GM19395 (cell line): Measurements from ENCODE around the gene RUSC2.
"Not testable (repeated sequence)": the region's sequence is repeated elsewhere in the genome, so short reads cannot be mapped to it uniquely, and the experiment has no call there.

Experiments
- ATAC-seq: cut with Tn5 transposase; IDR thresholded peaks from one replicate; pipeline ENCODE4 v1.9.1; 2021; ENCODE audit warnings: mild to moderate bottlenecking, moderate library complexity; ENCODE audit not compliant: unreplicated experiment

Gene RUSC2

DNA sequence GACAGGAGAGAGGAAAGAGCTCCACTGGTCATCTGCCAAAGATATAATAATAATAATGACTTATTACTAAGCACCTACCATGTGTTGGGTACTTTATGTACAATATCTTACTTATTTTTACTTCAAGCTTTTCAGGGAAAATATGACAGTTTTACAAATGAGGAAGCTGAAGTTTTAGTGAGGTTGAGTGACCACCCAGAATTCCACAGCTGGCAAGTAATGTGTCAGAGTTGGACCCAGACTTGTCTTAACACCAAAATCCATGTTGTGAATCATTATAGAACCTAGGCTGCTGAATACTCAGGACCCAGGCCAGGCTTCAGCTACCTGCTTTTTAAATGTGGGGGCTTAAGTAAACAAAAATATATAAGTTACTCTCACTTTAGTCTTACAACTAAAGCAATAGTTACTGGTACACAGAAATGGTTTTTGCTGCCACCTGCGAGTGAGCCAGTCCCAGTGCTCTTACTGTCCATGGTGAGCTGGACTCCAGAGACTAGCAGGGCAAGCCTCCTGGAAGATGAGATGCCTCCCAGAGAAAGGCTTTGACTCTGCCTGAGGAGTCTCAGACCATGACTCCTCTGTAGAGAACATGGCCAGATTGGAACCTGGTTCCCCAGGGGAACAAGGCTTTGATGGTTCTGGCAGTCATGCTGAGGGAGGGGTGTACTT, 29.9 kb downstream of the RUSC2 start:
- no peak for ATAC-seq

DNA sequence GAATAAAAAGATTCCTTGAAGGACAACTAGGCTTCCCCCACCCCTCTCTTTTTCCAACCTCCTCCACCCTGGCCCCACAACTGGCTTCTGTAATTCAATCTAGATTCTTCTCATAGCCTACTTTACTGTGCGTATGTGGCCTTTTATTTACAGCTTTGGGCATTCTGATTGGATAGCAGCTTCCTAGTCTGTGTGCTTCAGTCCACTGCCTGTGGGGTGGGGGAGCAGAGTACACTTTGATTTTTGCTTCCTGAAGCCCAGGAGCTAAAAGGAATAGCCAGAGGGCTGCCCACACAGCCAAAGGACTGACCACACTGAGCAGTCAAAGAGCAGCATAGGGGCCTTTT, 30.4 kb downstream of the RUSC2 start:
- no peak for ATAC-seq

DNA sequence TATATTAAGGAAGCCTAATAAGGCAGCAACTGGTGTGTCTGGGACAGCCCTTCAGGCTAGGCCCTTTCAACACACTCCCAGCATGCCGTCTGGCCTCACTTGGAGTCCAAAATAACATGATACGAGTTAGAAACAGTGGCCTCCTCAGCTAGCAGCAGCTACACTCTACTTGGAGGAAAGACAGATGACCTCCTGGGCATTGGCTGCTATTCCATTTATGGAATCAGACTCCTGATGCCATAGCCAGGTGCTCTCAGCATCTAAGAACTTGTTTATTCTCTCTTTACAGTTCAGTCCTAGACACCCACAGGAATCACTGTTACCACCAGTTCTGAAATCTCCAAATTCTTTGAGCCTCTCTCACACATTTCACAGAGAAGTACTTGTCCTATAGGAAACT, 31.8 kb downstream of the RUSC2 start:
- ATAC-seq: no peak

DNA sequence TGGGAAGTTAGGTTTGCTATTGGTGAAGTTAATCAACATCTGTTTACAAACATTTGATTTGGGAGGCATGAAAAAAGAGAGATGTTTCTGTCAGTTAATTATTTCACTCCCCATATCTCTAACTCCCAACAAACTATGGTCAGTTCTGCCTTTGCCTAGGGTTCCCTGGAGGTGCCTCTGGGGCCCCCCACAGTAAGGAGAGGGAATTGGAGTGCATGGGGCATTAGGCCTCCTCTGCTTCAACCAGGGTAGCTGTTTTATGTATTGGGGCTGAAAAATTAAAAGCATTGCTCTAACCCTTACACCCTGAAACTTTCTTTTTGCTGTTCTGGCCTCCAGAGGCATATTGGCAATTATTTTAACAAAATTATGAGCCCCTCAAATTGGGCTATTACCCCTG, 32.3 kb downstream of the RUSC2 start:
- no peak for ATAC-seq

DNA sequence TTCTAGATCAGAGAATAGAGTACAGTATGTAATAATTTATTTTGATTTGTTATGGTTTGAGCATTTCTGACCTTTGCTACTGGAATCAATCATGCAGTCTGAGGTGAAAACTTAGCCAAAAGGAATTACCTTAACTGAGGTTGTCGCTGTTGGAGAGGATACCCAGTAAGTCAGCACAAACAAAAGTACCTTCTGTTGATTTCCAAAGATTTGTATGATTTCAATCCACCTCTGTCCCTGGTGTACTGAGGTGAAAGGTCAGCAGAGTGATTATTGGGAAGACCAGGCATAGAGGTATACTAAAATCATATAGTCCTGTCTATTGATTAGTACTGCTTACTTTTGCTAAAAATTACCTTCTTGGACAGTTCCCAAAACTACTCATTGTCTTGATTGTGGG, 32.8 kb downstream of the RUSC2 start:
- ATAC-seq: no peak

DNA sequence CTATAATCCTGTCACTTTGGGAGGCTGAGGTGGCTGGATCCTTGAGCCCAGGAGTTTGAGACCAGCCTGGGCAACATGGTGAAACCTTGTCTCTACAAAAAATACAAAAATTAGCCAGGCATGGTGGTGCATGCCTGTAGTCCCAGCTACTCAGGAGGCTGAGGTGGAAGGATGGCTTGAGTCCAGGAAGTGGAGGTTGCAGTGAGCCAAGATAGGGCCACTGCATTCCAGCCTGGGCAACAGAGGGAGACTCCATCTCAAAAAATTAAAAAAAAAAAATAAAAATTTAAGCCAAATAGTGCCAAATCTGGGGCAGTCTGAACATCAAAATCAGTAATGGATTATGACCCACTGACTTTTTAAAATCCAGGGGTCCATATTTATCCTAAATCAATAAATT, 33.6 kb downstream of the RUSC2 start:
- not testable (repeated sequence) for ATAC-seq

DNA sequence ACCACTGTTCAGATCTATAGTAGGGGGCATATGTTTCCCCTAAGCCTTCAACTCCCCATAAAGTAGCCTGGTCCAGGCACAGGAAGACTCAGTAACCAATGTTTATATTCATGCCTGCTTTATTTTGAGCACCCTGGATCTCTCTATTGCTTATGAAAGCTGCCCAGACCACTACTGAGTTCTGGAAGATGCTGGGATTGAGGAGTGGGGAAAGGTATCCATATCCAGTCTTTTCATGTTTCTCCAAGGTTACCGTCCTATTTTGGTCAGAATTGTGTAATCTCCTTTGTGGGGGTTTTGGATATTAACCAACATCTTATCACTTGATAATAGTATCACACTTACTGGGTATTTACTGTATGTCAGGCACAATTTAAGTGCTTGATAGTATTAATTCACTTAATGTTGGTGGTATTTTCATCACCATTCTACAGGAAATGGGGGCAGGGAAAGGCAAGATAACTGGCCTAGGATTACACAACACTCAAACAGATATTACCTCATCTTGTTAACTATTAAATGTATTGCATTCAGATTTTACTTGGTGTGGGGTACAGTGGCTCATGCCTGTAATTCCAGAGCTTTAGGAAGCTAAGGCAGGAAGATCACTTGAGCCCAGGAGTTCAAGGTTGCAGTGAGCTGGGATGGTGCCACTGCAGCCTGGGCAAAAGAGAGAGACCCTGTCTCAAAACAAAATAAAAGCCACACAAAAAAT, 36.3 kb downstream of the RUSC2 start:
- no peak for ATAC-seq

DNA sequence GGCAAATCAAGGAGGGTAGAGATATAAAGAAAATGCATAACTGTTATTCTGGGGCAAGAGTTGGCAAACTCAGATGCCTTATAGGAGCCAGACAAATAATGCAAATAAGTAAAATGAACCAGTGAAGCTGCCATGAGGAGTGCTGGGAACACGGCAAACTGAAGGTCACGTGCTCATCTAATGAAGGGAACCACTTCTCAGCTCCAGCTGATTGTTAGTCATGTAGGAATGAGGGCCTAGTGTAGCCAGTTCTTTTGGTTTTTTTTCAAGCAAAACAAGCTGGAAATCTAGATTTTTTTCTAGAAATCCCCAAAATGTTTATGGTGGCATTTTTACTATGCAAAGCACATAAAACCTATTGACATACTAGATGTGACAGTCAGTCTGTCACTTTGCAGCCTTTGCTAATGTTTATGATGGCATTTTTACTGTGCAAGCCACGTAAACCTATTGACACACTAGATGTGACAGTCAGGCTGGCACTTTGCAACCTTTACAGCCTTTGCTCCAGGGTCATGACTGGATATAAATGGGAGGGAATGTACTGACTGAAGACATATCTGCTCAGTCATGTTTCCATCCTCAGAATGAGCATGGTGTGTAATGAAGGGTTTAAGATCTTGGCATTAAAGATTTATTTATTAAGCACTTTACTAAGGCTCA, 39.4 kb downstream of the RUSC2 start:
- ATAC-seq: no peak

DNA sequence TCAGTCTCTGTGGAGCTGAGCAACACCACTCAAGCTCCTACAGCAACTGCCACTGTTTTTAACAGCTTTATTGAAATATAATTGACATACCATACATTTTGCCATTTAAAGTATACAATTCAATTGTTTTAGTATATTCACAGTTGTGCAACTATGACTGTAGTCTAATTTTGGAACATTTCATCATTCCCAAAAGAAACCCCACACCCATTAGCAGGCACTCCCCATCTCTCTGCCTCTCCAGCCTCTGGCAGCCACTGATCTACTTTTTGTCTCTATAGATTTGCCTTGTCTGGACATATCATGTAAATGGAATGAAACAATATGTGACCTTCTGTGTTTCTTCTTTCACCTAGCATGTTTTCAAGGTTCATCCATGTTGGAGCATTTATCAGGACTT, 43.5 kb downstream of the RUSC2 start:
- no peak for ATAC-seq

DNA sequence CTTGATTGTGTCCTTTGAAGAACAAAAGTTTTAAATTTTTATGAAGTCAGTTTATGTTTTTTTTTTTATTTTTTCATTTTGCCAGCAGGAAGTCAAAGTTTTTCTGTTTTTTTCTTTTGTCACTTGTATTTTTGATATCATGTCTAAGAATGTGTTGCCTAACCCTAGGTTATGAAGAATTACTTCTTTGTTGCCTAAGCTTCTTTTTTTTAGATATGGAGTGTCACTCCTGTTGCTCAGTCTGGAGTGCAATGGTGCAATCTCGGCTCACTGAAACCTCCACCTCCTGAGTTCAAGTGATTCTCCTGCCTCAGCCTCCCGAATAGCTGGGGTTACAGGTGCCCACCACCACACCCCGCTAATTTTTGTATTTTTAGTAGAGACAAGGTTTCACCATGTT, 45.0 kb downstream of the RUSC2 start:
- not testable (repeated sequence) for ATAC-seq

DNA sequence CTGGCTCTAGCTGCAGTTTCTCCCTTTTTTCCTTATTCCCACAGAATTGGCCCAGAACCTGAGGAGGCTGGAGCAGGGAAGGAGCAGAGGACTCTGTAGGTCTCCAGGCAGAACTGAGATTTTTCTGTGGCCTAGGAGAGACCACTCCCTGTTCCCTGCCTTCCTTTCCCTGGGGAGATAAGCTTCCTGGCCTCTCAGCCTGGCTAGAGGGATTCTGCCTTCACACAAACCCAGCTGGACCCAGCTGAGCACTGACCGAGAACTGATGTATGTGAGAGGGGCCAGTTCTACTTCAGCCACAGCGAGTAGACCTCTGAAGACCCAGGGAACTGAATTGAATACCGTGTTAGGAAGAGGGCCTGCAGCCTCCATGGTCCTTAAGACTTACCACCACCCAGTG, 48.0 kb downstream of the RUSC2 start:
- ATAC-seq: no peak

DNA sequence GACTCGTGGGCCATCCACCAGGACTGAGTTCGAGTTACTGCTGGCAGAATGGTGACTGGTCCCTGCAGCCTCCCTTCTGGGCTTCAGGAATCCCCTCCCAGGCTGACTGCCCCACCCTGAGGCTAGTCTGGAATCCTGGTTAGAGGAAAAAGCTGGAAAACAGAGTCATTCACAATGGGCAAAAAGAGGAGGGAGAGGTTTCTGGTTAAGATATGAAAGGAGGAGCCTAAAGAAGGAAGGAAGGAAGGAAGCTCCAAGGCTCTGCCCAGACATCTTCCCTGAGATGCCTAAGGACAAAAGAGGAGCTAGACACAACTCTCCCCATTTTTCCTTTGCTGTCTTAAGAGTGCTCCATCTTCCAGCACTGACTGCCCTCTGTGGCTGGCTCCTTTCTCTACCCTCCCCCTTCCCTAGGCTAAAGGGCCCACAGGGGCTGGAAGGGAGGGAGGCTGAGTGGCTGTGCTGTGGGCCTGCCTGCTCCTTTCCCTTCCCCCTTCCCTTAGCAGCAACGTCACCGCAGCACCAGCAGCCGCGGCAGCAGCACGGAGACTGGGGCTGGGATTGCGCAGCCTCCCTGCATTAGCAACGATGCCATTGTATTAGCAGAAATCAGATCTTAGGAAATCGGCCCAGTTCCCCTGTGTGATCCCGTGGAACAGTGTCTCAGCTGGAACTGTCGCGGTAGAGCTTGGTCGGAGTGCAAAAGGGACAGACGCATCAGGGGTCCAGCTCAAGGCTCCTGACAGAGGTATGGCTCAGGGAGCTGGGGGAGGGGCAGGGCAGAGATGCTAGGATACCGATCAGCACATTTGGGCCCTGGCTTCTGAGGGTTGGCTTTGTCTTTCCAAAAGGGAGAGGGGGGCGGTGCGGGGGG, 48.7 kb downstream of the RUSC2 start:
- ATAC-seq: no peak
